SKM-1 (cell line): ENCODE results near the gene PPIE.
"Not testable (repeated sequence)": the region's sequence is repeated elsewhere in the genome, so short reads cannot be mapped to it uniquely, and the experiment has no call there.

Source experiments
- DNase-seq: peaks from one replicate; lab custom pipeline; 2025; ENCODE audit not compliant: unreplicated experiment; lab: John Stamatoyannopoulos, UW

PPIE gene

DNA sequence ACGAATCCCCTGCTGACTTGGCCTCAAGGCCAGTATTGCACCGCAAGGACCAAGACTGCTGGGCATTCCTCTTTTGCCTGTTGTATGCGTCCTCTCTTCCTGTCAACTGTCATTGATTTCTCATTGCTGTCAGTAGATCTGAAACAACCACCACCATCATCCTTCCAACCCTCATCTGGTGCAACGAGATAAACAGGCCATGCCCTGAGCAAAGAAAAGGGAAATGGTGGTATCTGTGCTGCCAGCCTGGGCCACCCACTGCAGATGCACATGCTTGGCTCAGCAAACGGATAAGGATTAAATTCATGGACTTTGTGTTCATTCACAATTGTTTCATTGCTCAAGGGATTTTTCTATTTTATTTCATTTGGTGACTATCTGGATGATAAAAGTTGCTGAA lies 18.8 kb downstream of the PPIE start:
- DNase-seq, result no peak

DNA sequence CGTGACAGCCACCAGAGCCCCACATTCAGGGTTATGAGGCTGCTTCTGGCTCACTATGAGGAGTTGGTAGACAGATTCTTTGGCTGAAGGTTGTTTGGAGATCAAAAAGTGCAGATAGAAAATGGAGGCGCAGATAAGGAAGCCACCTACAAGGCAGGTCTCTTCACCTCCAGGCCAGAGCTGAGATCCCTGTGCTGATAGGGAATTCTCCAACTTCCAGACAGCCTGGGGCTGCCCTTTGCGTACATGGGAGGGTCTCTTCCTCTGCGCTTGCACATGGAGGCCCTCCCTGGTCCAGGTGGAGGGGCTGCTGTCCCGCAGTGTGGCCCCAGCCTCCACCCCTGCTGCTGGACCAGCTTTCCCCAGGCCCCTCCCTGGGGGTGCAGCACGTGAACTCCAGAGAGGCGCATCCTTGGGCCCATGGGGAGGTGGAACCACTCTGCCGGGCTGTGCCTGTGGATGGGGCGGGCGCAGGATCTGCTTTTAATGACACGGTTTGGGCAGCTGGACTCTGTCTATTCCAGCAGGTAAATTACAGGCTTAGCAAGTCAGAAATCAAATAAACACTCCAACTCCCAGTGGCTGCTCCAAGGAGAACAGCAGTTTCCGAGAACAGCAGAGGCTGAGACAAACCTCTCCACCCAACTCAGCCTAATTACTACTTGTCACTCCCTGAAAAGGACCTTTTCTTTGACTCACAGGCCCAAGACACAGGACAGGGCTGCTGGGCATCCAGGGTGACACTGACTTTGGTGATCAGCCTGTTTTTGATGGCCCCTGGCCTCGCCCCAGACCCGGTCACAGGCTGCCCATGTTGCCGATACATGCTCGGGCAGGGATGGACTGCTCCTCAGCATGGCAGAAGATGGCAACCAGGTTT lies 20.1 kb downstream of the PPIE start:
- no peak for DNase-seq

DNA sequence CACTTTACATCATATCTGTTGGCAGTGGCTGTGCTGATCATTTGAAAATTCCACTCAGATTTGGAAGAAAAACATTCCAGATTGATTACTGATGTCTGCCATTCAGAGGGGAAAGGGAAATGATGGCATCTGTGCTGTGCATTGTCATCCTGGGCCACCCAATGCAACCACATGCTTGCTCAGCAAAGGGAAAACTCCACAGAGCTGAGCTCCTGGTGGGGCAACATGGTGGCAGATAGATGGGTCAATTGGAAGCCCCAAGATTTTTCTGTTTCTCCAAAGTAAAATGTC lies 20.7 kb downstream of the PPIE start:
- no peak for DNase-seq

DNA sequence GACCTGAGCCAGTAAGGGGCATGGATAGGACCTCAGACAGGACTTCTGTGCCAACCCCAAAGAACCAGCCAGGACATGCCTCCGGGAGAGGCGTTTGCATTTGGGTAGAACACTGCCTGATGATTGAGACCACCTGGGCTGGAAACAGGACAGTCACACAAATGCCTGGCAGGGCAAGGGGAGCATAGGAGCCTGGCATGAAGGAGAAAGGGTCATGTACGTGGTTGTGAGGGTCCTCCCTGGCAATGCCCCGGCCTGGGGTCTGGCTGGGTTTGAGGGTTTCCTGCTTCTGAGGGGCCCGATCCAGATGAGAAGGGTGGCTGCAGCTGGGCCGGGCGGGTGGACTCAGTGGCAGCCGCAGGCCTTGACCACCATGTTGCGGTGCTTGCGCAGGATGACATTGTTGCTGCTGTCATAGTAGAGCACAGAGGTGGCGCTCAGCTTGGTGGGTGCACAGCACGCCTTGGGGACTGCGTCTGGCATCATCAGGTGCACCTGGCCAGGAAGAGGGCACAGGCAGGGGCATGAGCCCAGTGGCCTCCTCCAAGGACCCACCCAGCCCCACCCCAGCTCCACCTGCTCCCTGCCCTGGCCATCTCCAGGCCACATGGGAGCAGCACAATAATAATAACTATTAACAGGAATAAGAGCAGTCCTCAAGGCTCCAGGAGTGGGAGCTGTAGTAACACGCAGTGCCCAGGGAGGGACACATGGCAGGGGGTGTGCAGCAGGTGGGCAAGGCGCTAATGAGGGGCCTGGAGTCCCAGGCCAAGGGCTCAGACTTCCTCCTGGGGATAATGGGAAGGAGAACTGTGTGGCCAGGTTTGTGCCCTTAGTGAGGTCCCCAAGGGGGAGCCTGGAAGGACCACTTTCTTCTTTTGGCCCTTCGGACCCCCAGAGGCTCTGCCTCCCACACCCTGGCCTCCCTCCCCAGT lies 21.7 kb downstream of the PPIE start:
- no peak for DNase-seq

DNA sequence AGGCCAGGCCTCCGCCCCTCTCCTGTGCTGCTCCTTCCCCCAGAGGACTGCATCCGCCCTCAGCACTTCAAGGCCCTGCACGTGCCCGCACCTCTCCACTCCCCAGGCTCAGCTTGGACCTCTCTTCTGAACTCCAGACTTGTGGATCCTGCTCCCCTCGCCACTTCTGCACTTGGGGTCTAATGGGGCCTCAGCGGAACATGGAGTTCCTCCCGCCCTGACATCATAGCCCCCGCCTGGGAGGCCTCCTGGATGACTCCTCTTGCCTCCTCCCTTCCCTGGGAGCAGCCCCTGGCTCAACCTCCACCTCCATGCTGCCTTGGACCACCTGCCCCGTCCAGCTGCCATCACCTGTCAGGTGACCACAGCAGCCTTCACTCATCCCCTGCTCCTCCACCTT lies 22.3 kb downstream of the PPIE start:
- DNase-seq, result no peak

DNA sequence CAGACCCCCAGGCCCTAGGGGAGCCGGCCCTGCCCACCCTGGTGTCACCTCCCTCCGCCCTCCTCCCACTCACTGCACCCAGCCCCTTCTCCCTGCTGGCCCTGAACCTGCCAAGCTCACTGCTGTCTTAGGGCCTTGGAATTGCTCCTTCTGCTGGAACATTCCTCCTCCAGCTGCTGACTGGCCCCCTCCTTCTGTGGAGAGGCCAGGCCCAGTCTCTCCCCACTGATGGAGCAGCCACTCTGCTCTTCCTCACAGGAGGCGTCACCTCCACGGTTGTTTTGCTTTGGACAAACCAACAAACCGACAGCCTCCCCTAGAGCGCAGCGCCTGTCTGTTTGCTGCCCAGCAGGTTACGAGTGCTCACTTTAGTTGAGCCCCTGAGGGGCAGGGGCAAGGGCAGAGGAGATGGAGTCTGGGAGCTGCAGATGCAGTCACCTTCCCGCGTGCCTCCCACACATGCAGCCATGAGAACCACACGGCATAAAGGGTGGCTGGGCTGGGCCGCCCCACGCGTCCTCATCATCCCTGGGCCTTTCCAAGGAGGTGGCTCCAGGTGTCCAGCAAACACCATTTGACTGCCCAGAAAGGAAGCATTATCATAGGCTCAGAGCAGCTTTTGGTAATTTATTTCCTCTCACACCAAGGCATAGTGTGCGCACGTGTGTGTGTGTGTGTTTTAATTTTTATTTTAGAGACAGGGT lies 23.0 kb downstream of the PPIE start:
- DNase-seq, result no peak

DNA sequence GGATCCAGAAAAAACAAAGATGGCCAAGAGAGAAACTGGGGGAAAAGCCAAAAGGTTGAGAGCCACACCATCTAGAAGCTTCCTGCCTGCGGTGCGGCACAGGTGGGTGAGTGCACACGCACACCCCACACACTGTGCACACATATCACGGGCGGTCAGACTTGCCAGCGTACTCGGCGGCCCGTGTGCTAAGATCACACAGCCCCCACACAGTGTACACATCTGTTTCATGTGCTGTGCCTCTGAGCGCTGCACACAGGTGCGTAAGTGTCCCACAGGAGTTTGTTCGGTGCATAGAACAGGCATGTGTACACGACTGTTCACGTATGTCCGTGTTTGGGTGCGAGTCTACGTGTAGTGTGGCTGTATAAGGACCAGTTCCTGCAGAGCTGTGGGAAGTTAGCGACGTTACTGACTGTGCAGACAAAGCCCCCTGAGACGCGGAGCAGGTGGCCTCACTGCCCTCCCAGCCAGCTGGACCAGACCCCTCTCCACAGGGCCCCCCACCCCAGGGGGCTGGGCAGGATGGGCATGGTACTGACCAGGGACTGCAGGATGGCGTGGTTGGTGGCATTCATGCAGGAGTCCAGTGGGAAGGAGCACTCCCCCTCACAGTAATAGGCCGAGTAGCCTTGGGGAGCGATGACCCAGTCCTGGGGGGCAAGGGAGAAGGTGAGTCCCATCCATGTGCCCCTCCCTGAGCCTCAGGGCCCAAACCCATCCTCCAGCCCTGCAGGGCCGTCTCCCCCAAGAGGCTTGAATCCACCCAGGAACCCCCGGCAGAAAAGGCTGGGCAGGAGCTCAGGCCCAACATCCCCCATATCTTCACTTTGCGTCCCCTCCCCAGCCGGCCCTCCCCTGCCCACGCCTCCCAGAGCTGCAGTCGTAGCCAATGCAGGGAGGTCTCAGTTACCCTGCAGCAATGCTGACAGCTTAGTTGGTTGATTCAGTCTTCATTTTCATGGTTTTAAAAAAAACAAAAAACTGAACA lies 24.2 kb downstream of the PPIE start:
- DNase-seq, result no peak

DNA sequence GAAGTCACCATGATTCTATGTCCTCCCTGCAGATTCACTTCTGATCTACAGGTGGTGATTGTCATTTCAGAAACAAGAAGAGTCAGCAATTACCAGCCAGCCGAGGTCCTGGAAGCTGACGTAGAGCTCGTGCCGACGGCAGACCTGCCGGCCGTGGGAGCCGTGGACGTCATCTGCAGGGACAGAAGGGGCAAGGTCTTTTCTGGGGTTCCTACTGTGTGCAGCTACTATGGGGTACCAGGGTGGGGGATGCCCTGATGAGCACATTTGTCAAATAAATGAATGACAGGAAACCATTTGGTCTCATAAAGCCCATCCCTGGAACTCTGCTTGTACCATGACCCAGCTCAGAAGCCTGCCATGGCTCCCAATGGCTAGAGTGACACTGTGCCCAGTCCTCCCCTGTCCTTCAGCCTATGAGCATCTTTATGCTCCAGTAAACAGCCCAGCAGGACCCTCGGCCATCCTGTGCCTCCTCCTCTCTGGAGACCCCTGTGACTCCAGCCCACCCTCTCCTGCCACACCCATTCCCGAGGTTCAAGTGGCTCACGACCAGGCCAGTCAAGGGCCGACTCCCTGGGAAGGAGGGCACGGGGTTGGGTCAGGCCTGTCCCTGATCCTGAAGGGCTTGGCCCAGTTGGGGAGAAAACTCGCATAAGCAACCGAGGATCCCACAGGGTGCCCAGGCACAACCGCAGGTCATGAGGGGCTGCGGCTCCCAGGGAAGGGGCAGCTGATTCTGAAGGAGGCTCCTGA lies 25.1 kb downstream of the PPIE start:
- DNase-seq, result not testable (repeated sequence)

DNA sequence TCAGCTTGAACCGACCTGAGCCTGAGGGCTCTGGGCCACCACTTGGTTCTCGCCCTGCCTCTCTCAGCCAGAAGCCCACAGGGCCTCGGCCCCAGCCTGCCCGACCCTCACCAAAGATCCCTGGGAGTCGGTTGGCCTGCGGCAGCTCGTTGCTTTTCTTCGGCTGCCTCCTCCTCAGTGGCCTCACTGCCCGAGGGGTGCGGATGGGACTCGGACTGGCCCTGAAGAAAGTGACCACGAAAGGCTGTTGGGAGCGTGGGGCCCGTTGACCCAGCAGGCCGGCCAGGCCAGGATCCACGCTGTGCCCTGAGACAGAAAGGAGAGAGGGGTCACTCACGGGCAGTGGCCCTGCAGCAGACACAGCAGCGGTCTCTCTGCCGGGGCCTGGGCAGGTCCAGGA lies 25.8 kb downstream of the PPIE start:
- not testable (repeated sequence) for DNase-seq

DNA sequence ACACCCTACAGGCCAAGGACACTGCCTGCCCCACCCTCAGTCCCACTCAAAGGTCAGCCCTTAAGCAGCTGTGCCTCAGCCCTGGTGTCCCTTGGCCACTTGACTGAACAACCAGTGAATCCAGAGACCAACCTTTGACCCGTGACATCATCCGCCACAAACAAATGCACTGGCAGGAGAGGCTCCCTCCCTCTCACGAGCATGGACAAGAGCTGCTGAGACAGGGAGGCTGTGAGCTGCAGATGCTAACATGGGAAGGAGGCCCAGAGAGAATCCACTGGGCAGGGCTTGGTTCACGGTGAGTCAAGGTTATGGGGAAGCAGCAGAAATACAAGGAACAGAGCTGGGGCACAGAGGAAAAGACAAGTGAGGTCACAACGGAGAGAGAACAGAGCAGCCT lies 27.8 kb downstream of the PPIE start:
- not testable (repeated sequence) for DNase-seq

DNA sequence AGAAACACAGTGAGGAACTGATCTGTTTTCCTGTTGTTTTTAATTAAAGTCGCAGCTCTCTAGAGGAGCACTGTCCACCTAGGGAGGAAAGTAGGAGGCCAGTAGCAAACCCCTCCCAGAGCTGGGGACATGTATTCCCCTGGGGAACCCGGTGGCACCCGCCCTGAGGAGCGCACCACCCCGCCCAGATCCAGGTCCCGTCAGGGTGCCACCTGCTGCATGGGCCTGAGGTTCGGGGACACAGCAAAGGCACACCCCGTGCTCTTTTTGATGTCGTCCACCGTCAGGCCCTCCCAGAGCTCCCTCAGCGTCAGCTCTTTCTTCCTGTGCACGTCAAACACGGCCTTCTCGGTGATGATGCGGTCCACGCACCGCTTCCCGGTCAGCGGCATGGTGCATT lies 30.8 kb downstream of the PPIE start:
- not testable (repeated sequence) for DNase-seq

DNA sequence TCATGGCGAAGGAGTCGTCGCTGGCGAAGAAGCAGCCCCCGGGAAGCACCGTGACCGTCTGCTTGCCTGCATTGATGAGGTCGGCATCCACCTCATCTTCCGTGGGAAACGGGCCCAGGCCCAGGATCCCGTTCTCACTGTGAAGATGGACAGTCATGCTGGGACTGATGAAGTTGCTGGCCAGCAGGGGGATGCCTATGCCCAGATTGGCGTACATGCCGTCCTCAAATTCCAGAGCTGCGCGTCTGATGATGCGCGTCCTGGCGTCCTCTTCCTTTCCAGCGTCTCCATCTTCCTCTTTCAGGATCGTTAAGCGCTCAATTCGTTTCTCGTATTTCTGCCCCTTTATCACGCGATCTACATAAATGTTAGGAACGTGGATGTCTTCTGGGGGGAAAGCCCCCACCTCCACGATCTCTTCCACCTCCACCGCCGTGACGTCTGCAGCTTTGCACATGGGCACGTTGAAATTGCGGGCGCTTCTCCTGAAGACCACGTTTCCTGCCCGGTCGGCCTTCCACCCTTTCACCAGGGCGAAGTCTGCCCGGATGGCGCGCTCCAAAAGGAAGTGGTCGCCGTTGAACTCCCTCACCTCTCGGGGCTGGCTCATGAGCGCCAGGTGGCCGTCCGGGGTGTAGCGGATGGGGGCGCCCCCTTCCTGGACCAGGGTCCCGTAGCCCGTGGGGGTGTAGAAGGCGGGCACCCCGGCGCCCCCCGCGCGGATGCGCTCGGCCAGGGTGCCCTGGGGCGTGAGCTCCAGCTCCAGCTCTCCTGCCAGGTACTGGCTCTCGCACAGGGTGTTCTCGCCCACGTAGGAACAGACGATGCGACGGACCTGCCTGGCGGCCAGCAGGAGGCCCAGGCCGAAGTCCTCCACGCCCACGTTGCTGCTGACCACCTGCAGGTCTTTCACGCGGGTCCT lies 31.7 kb downstream of the PPIE start:
- DNase-seq, result not testable (repeated sequence)

DNA sequence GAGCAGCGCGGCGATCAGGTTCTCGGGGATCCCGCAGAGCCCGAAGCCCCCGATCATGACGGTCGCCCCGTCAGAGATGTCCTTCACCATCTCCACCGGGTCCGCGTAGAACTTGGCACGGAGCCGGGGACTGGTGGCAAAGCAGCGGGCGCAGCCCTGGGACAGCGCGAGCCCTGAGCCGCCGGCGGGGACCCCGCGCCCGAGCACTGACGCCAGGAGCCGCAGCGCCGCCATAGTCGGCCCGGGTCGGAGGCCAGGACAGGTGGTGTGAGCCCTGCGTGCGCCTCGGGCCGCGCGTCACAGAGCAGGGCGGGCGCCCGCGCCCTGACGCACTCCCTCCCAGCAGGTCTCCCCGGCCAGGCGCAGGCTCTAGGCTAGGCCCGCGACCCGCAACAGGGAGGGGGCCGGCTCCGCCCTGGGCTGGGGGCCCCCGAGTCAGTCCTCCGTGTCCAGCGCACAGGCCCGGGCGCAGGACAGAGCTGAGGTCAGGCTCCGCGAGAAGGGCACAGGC lies 32.4 kb downstream of the PPIE start, which contains the start of gene OXCT2:
Gene OXCT2 (minus strand): TSS at position 327 of the 511 bp plus-strand sequence. CDS start 93 bp downstream, at position 234.
- DNase-seq, result not testable (repeated sequence)

DNA sequence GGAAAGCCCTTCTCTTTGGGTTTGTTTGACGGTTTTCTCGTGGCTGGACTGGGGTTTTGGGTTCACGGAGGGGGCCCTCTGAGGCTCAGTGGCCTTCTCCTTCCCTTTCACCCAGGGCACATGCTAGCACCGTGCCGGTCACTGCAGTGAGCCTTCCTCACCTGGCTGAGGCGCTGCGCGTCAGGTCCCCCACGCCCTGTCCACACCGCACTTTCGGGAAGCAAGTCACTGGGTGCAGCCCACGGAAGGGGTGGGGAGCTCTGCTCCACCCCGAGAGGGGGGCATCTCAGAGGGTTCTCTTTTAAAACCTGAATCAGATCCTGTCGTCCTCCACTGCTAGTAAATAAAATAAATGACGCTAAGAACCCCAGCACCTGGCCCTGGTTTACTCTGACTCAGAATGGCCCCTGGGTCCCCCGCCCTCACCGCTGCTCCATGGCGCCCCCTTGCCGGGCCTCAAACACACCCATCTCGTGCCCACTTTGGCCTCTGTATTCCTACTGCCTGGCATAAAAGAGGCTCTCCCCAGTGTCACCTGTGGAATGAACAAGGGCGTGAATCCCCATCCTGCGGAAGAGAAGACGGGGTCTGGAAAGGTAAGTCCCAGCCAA lies 34.8 kb downstream of the PPIE start:
- DNase-seq, result not testable (repeated sequence)

DNA sequence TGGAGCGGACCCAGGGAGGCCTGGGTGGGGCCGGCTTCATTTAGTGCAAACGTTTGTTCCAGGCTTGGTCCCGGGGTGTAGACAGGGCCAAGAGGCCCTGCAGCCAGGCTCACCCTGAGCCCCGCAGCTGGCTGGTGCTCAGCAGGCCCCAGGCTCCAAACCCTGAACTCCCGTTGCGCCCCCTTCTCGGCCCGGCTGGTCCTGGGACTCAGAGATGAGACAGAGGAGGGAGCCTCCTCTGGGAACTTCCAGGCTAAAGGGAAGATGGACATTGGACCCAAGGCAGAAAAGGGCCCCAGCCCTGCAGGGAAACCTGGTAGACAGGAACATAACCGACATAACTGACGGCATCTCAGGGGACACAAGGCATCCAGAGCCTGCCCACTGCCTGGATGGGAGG lies 36.5 kb downstream of the PPIE start:
- not testable (repeated sequence) for DNase-seq

DNA sequence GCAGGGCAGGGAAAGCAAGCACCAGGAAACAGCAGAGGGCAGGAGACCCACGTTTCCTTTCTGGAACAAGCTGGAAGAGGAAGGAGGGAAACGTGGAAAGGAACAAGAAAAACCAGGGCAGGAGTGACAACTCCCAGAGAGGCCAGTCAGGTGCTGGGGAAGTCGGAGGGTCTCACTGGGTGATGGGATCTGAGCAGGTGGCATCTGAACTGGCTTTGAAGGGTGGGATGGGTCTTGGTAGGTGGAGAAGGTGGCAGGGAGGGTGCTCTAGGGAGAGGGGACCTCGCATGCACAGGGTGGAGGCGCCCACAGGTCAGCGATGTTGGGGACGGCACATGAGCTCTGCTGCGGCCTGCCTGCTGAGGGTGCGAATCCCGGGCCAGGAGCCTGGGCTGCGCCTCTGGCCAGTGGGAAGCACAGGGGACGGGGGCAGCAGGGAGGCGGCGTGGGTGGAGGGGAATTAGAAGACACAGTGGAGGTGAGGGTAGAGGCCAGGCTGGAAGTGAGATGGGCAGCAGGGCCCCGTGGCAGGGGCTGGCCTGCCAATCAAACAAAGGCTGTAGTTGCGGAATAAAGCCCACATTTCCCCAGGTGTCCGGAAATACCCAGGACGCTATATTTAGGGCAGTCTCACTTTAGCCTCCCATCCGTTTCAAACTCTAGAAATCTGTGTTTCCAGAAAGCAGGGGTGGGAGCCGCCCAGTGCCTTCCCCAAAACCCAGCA lies 37.2 kb downstream of the PPIE start:
- DNase-seq, result not testable (repeated sequence)

DNA sequence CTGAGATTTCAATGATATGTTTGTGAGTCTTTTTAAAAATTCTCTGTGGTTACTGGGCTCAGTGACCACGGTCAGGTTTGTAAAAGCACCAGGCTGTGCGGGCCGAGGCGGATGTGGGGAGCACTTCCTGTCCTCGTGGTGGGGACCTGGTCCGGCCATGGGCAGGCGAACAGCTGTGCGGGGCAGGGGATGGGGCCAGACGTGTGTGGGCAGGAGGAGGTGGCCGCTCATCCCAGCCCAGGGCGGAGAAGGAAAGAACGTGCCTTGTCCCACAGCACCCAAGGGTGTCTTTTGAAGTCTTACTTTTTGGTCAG lies 37.7 kb downstream of the PPIE start:
- DNase-seq, result no peak
